ENCODE results near the gene PP2D1. TPM values are rescaled to one million over a fixed set of nuclear protein-coding genes. Genes with fewer than 3 reads are reported as not detected.

Gene PP2D1, protein sequence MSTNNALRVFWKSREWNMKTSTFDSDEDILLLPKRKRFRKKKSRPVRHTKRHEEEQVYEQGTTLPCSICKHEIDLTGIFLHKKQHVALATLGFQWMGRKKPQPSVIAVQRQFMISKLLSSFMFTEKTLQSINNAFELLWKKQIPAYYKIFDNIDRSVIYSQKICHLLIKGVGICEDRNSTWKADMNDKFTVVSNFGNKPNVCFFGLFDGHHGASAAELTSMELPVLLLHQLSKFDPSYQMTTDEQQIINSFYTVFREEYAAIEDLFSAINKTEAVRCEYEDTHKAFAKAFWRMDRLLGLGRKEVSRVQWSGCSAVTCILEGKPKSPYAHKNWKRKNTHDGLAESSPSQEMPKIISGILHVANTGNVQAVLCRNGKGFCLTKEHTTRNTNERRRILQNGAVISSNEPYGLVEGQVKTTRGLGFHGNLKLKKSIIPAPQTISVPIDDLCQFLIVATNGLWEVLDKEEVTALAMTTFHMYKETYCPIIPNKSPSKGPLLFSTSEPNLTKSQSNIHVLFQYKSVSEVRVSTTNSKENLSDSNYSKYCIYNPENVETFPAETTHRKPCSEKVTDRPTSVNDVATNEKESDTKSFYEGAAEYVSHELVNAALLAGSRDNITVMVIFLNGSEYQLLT
- not detected for total RNA-seq

- intact Hi-C loops (cut with micrococcal nuclease): no loop called here
- Mint-ChIP-seq H3K9me3 (no peaks in the 10 kb centered on the region), H3K27ac (no peak within 1 kb of the TSS), H3K4me1 (ENCODE audit: low read depth) (no peaks in the 10 kb centered on the region), H3K4me3 (no peak within 1 kb of the TSS), H3K27me3 (no peaks in the 10 kb centered on the region), H3K36me3 (no peaks in the 10 kb centered on the region)
- ChIA-PET POLR2A (no interaction called here), CTCF (no interaction called here)
- no peak for DNase-seq
Observed at GRCh38 chr3:20012164-20012563, at the start of gene PP2D1. PP2D1 (minus strand) TSS chr3:20012264; CDS start chr3:20012072, 192 bp downstream.

DNA sequence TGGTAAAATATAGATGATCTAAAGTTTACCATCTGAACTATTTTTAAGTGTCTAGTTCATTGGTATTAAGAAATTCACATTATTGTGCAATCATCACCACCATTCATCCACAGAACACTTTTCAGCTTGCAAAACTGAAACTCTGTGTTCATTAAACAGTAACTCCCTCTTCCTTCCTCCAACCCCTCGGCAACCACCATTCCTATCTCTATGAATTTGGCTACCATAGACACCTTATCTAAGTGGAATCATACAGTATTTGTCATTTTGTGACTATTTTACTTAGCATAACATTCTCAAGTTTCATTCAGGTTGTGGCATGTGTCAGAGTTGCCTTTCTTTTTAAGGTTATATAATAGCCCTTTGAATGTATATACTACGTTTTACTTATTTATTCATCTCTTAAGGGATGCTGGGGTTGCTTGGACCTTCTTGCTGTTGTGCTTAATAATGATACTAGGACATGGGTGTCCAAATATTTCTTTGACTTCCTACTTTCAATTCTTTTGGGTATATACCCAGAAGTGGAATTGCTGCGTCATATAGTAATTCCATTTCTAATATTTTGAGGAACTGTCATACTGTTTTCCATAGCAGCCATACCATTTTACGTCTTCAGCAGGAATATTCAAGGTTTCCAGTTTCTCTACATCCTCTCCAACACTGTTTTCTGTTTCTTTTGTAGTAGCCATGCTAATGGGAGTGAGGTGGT is 49.1 kb upstream of the PP2D1 start:
- ChIA-PET CTCF (interaction anchor here (1.0 kb wide), 1 partner anchor 23 kb away, joined by 3 read pairs; no protein-coding TSS in a partner anchor), POLR2A (interaction anchor here (1.1 to 1.4 kb wide), 2 partner anchors 20 to 130 kb away, joined by 7 read pairs; partner anchors contain the start of gene KAT2B)
- H3K9me3 Mint-ChIP-seq: no peaks in the 10 kb centered on the region
- intact Hi-C loops (cut with micrococcal nuclease): loop anchor here (1.0 kb wide), 3 partner anchors 20 to 130 kb away; no protein-coding TSS in a partner anchor
- peak overlapping the region; percentile 72 for H3K27ac Mint-ChIP-seq
- peaks cover 54% of the 10 kb centered on the region for H3K4me1 Mint-ChIP-seq (ENCODE audit: low read depth)
- no peak overlapping the region for H3K4me3 Mint-ChIP-seq
- H3K36me3 Mint-ChIP-seq: peaks cover 2% of the 10 kb centered on the region
- H3K27me3 Mint-ChIP-seq: no peaks in the 10 kb centered on the region
- peak; percentile 56 for DNase-seq

DNA sequence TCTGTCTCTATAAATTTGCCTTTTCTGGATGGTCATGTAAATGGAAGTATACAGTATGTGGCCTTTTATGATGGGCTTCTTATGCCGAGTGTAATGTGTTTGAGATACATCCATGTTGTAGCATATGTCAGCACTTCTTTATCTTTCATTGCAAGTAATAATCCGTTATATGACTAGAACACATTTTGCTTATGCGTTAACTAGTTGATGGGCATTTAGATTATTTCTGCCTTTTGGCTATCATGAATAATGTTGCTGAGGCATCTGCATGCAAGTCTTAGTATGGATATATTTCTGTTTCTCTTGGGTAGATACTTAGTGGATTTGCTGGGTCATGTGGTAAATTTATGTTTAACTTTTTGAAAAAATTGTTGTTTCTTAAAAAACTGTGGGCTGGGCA is 47.9 kb upstream of the PP2D1 start:
- no peaks in the 10 kb centered on the region for H3K27me3 Mint-ChIP-seq
- intact Hi-C loops (cut with micrococcal nuclease): loop anchor here (10.0 kb wide), 2 partner anchors 1315 to 1415 kb away; no protein-coding TSS in a partner anchor
- H3K36me3 Mint-ChIP-seq: peaks cover 2% of the 10 kb centered on the region
- CTCF ChIA-PET: no interaction called here
- H3K4me1 Mint-ChIP-seq (ENCODE audit: low read depth): peaks cover 46% of the 10 kb centered on the region
- peak overlapping the region; percentile 63 for H3K27ac Mint-ChIP-seq
- H3K9me3 Mint-ChIP-seq: no peaks in the 10 kb centered on the region
- no peak overlapping the region for H3K4me3 Mint-ChIP-seq
- POLR2A ChIA-PET: interaction anchor here (1.4 kb wide), 1 partner anchor 129 kb away, joined by 7 read pairs; no protein-coding TSS in a partner anchor
- DNase-seq: no peak

GRCh38 chr3:20057612-20058180 is 45.6 kb upstream of the PP2D1 start:
- CTCF ChIA-PET: interaction anchor here (1.0 to 1.7 kb wide), 3 partner anchors 16 to 120 kb away, joined by 3 to 9 read pairs (median 4); no protein-coding TSS in a partner anchor
- H3K27ac Mint-ChIP-seq: no peak overlapping the region
- POLR2A ChIA-PET: interaction anchor here (1.1 to 7.1 kb wide), 6 partner anchors 15 to 128 kb away, joined by 3 to 88 read pairs (median 6); partner anchors contain the start of genes KAT2B and SGO1
- intact Hi-C loops (cut with micrococcal nuclease): loop anchor here (1.0 to 10.0 kb wide), 4 partner anchors 10 to 1413 kb away; no protein-coding TSS in a partner anchor
- H3K4me1 Mint-ChIP-seq (ENCODE audit: low read depth): peaks cover 35% of the 10 kb centered on the region
- no peak for DNase-seq
- no peaks in the 10 kb centered on the region for H3K9me3 Mint-ChIP-seq
- H3K4me3 Mint-ChIP-seq: no peak overlapping the region
- H3K27me3 Mint-ChIP-seq: no peaks in the 10 kb centered on the region
- H3K36me3 Mint-ChIP-seq: peaks cover 5% of the 10 kb centered on the region

DNA sequence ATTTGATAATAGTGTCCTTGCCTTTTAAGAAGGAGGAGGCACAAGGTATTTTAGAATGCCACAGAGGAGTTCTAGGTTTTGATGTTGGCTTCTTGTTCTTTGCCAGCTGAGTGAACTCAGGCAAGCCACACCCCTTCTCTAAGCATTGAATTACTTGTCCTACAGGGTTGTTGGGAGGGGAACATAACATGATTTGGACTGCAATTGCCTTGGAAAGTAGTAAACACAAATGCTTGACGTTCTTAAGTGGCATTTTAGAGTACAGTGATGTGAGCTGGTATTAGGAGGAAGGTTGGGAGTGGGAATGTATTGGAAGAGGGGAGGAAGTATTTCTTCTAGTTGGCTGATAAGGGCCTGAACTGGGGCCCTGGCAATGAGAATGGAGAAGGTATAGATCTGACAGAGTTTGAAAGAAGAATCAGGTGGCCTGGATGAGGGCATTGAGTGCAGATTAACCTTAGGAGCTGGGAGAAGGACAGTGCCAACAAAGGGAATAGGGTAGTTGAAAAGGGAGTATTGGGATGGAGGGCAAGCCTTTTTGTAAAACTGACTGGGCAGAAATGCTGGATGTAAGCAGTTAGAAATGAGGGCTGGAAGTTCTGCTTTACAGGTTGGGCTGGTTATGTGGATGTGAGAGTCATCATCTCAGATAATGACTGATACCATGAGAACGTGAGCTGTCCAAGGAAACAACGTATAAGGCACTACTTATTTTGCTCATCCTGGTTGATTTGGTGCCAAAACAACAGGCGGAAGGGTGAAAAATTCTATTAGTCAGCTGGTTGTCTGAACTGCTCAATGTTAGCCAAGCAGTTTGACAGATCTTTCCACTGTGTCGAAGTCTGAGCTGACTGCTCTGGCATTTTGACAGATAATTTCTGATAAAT is 44.9 kb upstream of the PP2D1 start:
- no peak overlapping the region for H3K27ac Mint-ChIP-seq
- no peaks in the 10 kb centered on the region for H3K9me3 Mint-ChIP-seq
- peak; percentile 64 for DNase-seq
- peaks cover 5% of the 10 kb centered on the region for H3K36me3 Mint-ChIP-seq
- intact Hi-C loops (cut with micrococcal nuclease): loop anchor here (1.0 to 10.0 kb wide), 4 partner anchors 10 to 1412 kb away; no protein-coding TSS in a partner anchor
- H3K4me3 Mint-ChIP-seq: no peak overlapping the region
- peaks cover 38% of the 10 kb centered on the region for H3K4me1 Mint-ChIP-seq (ENCODE audit: low read depth)
- H3K27me3 Mint-ChIP-seq: no peaks in the 10 kb centered on the region
- CTCF ChIA-PET: interaction anchor here (1.2 to 1.7 kb wide), 2 partner anchors 16 to 119 kb away, joined by 3 to 9 read pairs; no protein-coding TSS in a partner anchor
- POLR2A ChIA-PET: interaction anchor here (1.1 to 7.1 kb wide), 6 partner anchors 15 to 129 kb away, joined by 5 to 88 read pairs (median 6); partner anchors contain the start of genes KAT2B and SGO1

GRCh38 chr3:20055842-20056241 is 43.8 kb upstream of the PP2D1 start:
- intact Hi-C loops (cut with micrococcal nuclease): loop anchor here (2.0 to 10.0 kb wide), 3 partner anchors 1311 to 1499 kb away; no protein-coding TSS in a partner anchor
- Mint-ChIP-seq H3K9me3 (no peaks in the 10 kb centered on the region), H3K4me1 (ENCODE audit: low read depth) (peaks cover 42% of the 10 kb centered on the region), H3K27me3 (no peaks in the 10 kb centered on the region), H3K4me3 (no peak overlapping the region), H3K36me3 (peaks cover 5% of the 10 kb centered on the region), H3K27ac (no peak overlapping the region)
- ChIA-PET POLR2A (interaction anchor here (2.0 to 7.1 kb wide), 3 partner anchors 14 to 125 kb away, joined by 5 to 88 read pairs (median 11); partner anchors contain the start of gene KAT2B), CTCF (interaction anchor here (1.0 kb wide), 1 partner anchor 15 kb away, joined by 3 read pairs; no protein-coding TSS in a partner anchor)
- DNase-seq: no peak

DNA sequence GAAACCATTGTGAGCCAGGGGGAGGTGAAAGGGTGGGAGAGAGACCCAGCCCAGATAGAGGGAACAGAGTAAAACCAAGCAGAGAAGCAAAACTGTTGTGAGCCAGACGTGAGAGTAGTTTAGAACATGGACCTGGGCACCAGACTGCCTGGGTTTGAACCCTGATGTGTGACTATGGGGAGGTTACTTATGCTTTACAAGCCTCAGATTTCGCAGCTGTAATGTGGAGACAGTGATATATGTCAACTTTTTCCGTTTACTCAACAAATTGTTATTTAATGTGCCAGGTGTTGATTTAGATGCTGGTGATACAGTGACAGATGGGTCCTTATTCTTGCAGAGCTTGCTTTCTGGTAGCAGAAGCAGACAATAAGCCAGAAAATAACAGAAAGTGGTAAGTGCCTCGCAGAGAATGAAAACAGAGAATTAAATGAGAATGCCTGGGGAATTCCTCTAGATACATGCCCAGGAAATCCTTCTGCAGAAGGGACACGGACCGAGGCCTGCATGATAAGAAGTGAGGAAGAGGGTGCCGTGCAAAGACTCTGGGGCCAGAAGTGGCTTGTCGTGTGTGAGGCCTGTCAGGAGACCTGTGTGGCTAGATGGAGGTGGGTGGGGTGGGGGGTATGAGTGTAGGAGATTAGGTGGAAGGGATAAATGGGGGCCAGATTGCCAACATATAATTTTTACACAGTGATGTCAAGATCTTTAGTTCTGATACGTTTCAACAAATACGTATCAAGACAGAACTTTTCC is 43.1 kb upstream of the PP2D1 start:
- H3K36me3 Mint-ChIP-seq: peaks cover 5% of the 10 kb centered on the region
- ChIA-PET CTCF (interaction anchor here (0.7 to 1.4 kb wide), 3 partner anchors 10 to 118 kb away, joined by 3 to 5 read pairs (median 3); no protein-coding TSS in a partner anchor), POLR2A (interaction anchor here (1.3 to 7.1 kb wide), 4 partner anchors 13 to 124 kb away, joined by 4 to 88 read pairs (median 8); partner anchors contain the start of gene KAT2B)
- peaks cover 41% of the 10 kb centered on the region for H3K4me1 Mint-ChIP-seq (ENCODE audit: low read depth)
- DNase-seq: peak; percentile 61
- H3K27me3 Mint-ChIP-seq: no peaks in the 10 kb centered on the region
- H3K4me3 Mint-ChIP-seq: no peak overlapping the region
- no peak overlapping the region for H3K27ac Mint-ChIP-seq
- H3K9me3 Mint-ChIP-seq: no peaks in the 10 kb centered on the region
- intact Hi-C loops (cut with micrococcal nuclease): loop anchor here (2.0 to 10.0 kb wide), 3 partner anchors 1310 to 1498 kb away; no protein-coding TSS in a partner anchor

DNA sequence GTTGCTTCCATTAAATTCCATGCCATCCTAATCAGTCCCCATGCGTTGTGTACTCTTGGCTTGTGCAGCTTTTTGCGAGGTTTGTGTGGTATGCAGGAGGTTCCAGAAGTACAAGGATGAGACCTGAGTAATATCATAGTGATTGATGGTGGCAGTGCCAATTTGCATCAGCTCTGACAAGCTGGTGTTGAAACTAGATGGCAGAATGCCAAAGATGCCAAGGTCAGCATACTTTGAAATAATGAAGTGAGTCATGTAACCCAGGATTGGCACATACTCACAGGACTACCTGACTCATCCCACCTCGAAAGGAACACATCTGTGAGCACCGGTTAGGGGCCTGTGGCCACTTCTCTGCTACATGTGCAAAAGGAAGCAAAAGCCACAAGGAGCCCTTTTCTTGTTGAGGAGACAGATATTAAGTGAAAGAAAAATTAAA is 42.5 kb upstream of the PP2D1 start:
- Mint-ChIP-seq H3K27me3 (no peaks in the 10 kb centered on the region), H3K27ac (no peak overlapping the region), H3K9me3 (no peaks in the 10 kb centered on the region), H3K4me1 (ENCODE audit: low read depth) (peaks cover 39% of the 10 kb centered on the region), H3K36me3 (peaks cover 3% of the 10 kb centered on the region), H3K4me3 (no peak overlapping the region)
- peak; percentile 88 for DNase-seq
- ChIA-PET CTCF (interaction anchor here (0.7 to 1.4 kb wide), 3 partner anchors 10 to 117 kb away, joined by 3 to 5 read pairs (median 3); no protein-coding TSS in a partner anchor), POLR2A (interaction anchor here (1.3 to 7.1 kb wide), 4 partner anchors 12 to 123 kb away, joined by 4 to 88 read pairs (median 8); partner anchors contain the start of gene KAT2B)
- intact Hi-C loops (cut with micrococcal nuclease): loop anchor here (1.0 to 10.0 kb wide), 8 partner anchors 13 to 1498 kb away; partner anchors contain the start of genes RAB5A and SGO1

DNA sequence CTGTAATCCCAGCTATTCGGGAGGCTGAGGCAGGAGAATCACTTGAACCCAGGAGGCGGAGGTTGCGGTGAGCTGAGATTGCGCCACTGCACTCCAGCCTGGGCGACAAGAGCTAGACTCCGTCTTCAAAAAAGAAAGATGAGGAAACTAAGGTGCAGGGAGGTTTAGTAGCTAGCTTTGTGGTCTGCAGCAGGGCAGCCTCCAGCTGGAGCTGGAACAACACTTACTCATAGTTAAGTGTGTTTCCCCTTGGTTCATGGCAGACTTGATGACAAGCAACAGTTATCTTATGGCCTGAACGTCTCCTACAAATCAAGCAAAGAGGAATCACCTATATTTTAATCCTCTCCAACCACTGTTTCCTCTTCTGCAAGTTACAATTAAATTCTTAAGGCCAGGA is 40.8 kb upstream of the PP2D1 start:
- no peaks in the 10 kb centered on the region for H3K9me3 Mint-ChIP-seq
- intact Hi-C loops (cut with micrococcal nuclease): loop anchor here (10.0 kb wide), 2 partner anchors 1308 to 1408 kb away; no protein-coding TSS in a partner anchor
- ChIA-PET POLR2A (interaction anchor here (7.1 kb wide), 1 partner anchor 11 kb away, joined by 88 read pairs; the partner anchor contains the start of gene KAT2B), CTCF (interaction anchor here (4.0 kb wide), 1 partner anchor 12 kb away, joined by 23 read pairs; the partner anchor contains the start of gene KAT2B)
- H3K27me3 Mint-ChIP-seq: no peaks in the 10 kb centered on the region
- H3K4me3 Mint-ChIP-seq: no peak overlapping the region
- peaks cover 6% of the 10 kb centered on the region for H3K36me3 Mint-ChIP-seq
- peaks cover 50% of the 10 kb centered on the region for H3K4me1 Mint-ChIP-seq (ENCODE audit: low read depth)
- H3K27ac Mint-ChIP-seq: peak overlapping the region; percentile 80
- peak; percentile 41 for DNase-seq
